Gastrocnemius medialis (tissue), 4 donors: ENCODE measurements around the gene C9orf43. TPM values are rescaled to one million over a fixed set of nuclear protein-coding genes. Genes with fewer than 3 reads are reported as not detected.

Source experiments
- ATAC-seq, 2 donors: fragments of 150-250 bp; one replicate each; pipeline ENCODE4 v1.9.1; 2016
- DNase-seq, 2 donors: peaks; one replicate each; pipeline ENCODE4 v3.0.0-alpha.2; 2019
- H3K27ac ChIP-seq, 4 donors: fragments of 200-600 bp; sonication (generic); 1 replicate in 1 of 4; 2 replicates in 3 of 4; pipeline ENCODE4 v1.5.1; 2016 to 2018; ENCODE audit warnings: mild to moderate bottlenecking in 2 of 4, moderate library complexity in 1 of 4
- H3K27me3 ChIP-seq, 3 donors: fragments of 200-600 bp; sonication (generic) in 2 of 3; 1 replicate in 1 of 3; 2 replicates in 2 of 3; pipeline versions ENCODE4 v1.5.1 to v1.6.0; 2016 to 2019; ENCODE audit warnings: mild to moderate bottlenecking in 1 of 3, moderate library complexity in 1 of 3
- H3K36me3 ChIP-seq, 2 donors: fragments of 200-600 bp; sonication (generic) in 1 of 2; one replicate each; pipeline ENCODE4 v1.5.1; 2017 to 2018
- H3K4me1 ChIP-seq, 2 donors: fragments of 200-600 bp; sonication (generic) in 1 of 2; one replicate each; pipeline ENCODE4 v1.5.1; 2016 to 2017; ENCODE audit warnings: mild to moderate bottlenecking in 2 of 2
- H3K4me3 ChIP-seq, 4 donors: fragments of 200-600 bp; sonication (generic) in 3 of 4; 1 replicate in 1 of 4; 2 replicates in 3 of 4; pipeline ENCODE4 v1.5.1; 2016 to 2019; ENCODE audit warnings: mild to moderate bottlenecking in 2 of 4
- H3K9me3 ChIP-seq, 3 donors: fragments of 200-600 bp; sonication (generic) in 2 of 3; 1 replicate in 1 of 3; 2 replicates in 2 of 3; pipeline ENCODE4 v1.5.1; 2016 to 2019
- POLR2A ChIP-seq, 2 donors: fragments of 450-650 bp; IDR thresholded peaks; one replicate each; pipeline ENCODE4 v1.6.1; 2017; ENCODE audit warnings: antibody characterized with exemption in 2 of 2, mild to moderate bottlenecking in 2 of 2, moderate library complexity in 2 of 2
- in situ Hi-C, 4 donors: fragments of 200-750 bp; cut with MboI; loops; one replicate each; pipeline versions ENCODE4 v1.15.0 to v1.8.0; 2017; ENCODE audit warnings: low sequenced_read_pairs in 4 of 4
- intact Hi-C: fragments of 100-400 bp; cut with DNase I; formaldehyde crosslinking; loops from one replicate; pipeline ENCODE4 v1.15.1; 2023; ENCODE audit warnings: low total_unique reads
- total RNA-seq, 4 donors: library from RNA; depleted of rRNA; stranded (reverse); fragments of >200 nt; gene quantifications; one replicate each; pipeline versions ENCODE4 v1.1.0 to v1.2.3, GENCODE V29; 2016
- TF ChIP-seq, protein P1 (sequence below), 5 experiments: fragments of 450-650 bp in 3 of 5; fragments of 200-600 bp in 2 of 5; sonication (generic) in 2 of 5; IDR thresholded peaks in 4 of 5; conservative IDR thresholded peaks in 1 of 5; 1 replicate in 4 of 5; 2 replicates in 1 of 5; pipeline ENCODE4 v1.5.1; 2016 to 2019; ENCODE audit warnings: antibody characterized with exemption in 5 of 5, mild to moderate bottlenecking in 3 of 5, moderate library complexity in 3 of 5

C9orf43 gene
- total RNA-seq, 4 donors from 2014 or later, result not detected

GRCh38 chr9:113381909-113382411, 28.6 kb upstream of the C9orf43 start:
- intact Hi-C loops (no loop called here), in situ Hi-C loops (no loop called here)
- no peaks in the 10 kb centered on the region for H3K4me1 ChIP-seq
- no peaks in the 10 kb centered on the region for H3K9me3 ChIP-seq
- peaks cover 0 to under 1% of the 10 kb centered on the region in 2 donors for H3K36me3 ChIP-seq
- no peak for ATAC-seq
- TF ChIP-seq, protein P1, sequence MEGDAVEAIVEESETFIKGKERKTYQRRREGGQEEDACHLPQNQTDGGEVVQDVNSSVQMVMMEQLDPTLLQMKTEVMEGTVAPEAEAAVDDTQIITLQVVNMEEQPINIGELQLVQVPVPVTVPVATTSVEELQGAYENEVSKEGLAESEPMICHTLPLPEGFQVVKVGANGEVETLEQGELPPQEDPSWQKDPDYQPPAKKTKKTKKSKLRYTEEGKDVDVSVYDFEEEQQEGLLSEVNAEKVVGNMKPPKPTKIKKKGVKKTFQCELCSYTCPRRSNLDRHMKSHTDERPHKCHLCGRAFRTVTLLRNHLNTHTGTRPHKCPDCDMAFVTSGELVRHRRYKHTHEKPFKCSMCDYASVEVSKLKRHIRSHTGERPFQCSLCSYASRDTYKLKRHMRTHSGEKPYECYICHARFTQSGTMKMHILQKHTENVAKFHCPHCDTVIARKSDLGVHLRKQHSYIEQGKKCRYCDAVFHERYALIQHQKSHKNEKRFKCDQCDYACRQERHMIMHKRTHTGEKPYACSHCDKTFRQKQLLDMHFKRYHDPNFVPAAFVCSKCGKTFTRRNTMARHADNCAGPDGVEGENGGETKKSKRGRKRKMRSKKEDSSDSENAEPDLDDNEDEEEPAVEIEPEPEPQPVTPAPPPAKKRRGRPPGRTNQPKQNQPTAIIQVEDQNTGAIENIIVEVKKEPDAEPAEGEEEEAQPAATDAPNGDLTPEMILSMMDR (IDR thresholded peaks at IDR 0.05 in 4 of 5, conservative IDR thresholded peaks at IDR 0.05 in 1 of 5), result no peak
- no peak for TF ChIP-seq POLR2A (IDR thresholded peaks at IDR 0.05)
- no peak for DNase-seq
- H3K27ac ChIP-seq, result no peak overlapping the region
- no peaks in the 10 kb centered on the region for H3K27me3 ChIP-seq
- H3K4me3 ChIP-seq, result no peak overlapping the region

- ATAC-seq, result no peak
- peaks cover 0 to 49% of the 10 kb centered on the region in 2 donors for H3K36me3 ChIP-seq
- H3K27me3 ChIP-seq, result no peaks in the 10 kb centered on the region
Measured at GRCh38 chr9:113386571-113387393, 23.8 kb upstream of the C9orf43 start.

GRCh38 chr9:113387560-113388230, 22.9 kb upstream of the C9orf43 start:
- Histone ChIP-seq H3K27me3 (no peaks in the 10 kb centered on the region), H3K9me3 (no peaks in the 10 kb centered on the region), H3K4me3 (no peak overlapping the region), H3K27ac (no peak overlapping the region), H3K4me1 (no peaks in the 10 kb centered on the region), H3K36me3 (peaks cover 0 to 57% of the 10 kb centered on the region in 2 donors)
- no peak for DNase-seq
- intact Hi-C loops (no loop called here), in situ Hi-C loops (no loop called here)
- no peak for TF ChIP-seq POLR2A (IDR thresholded peaks at IDR 0.05)
- TF ChIP-seq, protein P1 (IDR thresholded peaks at IDR 0.05 in 4 of 5, conservative IDR thresholded peaks at IDR 0.05 in 1 of 5), result no peak
- no peak for ATAC-seq

More at GRCh38 chr9:113386571-113387393, 23.8 kb upstream of the C9orf43 start:
- Histone ChIP-seq H3K4me1 (no peaks in the 10 kb centered on the region), H3K27ac (no peak overlapping the region), H3K9me3 (no peaks in the 10 kb centered on the region), H3K4me3 (no peak overlapping the region)
- no peak for TF ChIP-seq POLR2A (IDR thresholded peaks at IDR 0.05)
- TF ChIP-seq, protein P1 (IDR thresholded peaks at IDR 0.05 in 4 of 5, conservative IDR thresholded peaks at IDR 0.05 in 1 of 5), result no peak
- intact Hi-C loops, result no loop called here
- in situ Hi-C loops, result no loop called here
- DNase-seq, result no peak

DNA sequence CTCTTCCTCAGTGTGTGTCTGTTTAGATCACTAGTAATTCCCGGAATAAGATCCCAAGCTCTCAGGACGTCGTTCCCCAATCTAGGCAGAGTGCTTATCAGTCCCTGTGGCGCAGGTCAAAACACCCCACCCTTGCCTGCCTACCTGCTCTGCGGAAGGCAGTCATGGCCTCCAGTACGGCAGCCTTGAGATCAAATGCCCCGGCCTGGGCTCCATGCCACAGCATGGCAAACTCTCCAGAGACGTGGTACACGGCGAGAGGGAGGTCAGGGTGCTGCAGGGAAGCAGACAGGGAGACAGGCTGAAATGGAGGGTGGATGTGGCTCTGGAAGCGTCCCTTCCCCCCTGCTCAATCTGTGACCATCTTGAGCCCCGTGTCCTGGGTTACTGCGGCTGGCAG, 21.7 kb upstream of the C9orf43 start:
- DNase-seq (no peak), ATAC-seq (no peak)
- Histone ChIP-seq H3K27me3 (no peaks in the 10 kb centered on the region), H3K9me3 (no peaks in the 10 kb centered on the region), H3K4me3 (no peak overlapping the region), H3K4me1 (no peaks in the 10 kb centered on the region), H3K27ac (no peak overlapping the region), H3K36me3 (peaks cover 0 to 57% of the 10 kb centered on the region in 2 donors)
- no peak for TF ChIP-seq POLR2A (IDR thresholded peaks at IDR 0.05)
- TF ChIP-seq, protein P1 (IDR thresholded peaks at IDR 0.05 in 4 of 5, conservative IDR thresholded peaks at IDR 0.05 in 1 of 5), result no peak
- intact Hi-C loops (no loop called here), in situ Hi-C loops (no loop called here)
